ENCODE results near the gene HSD17B12.

Gene HSD17B12

GRCh38 chr11:43818220-43818619 lies 137.7 kb downstream of the HSD17B12 start:
- TF ChIP-seq ZFX (IDR thresholded peaks at IDR 0.05): no peak
- TF ChIP-seq, protein P1, sequence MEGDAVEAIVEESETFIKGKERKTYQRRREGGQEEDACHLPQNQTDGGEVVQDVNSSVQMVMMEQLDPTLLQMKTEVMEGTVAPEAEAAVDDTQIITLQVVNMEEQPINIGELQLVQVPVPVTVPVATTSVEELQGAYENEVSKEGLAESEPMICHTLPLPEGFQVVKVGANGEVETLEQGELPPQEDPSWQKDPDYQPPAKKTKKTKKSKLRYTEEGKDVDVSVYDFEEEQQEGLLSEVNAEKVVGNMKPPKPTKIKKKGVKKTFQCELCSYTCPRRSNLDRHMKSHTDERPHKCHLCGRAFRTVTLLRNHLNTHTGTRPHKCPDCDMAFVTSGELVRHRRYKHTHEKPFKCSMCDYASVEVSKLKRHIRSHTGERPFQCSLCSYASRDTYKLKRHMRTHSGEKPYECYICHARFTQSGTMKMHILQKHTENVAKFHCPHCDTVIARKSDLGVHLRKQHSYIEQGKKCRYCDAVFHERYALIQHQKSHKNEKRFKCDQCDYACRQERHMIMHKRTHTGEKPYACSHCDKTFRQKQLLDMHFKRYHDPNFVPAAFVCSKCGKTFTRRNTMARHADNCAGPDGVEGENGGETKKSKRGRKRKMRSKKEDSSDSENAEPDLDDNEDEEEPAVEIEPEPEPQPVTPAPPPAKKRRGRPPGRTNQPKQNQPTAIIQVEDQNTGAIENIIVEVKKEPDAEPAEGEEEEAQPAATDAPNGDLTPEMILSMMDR (conservative IDR thresholded peaks at IDR 0.05): no peak
- no peak overlapping the region for H3K27ac ChIP-seq

DNA sequence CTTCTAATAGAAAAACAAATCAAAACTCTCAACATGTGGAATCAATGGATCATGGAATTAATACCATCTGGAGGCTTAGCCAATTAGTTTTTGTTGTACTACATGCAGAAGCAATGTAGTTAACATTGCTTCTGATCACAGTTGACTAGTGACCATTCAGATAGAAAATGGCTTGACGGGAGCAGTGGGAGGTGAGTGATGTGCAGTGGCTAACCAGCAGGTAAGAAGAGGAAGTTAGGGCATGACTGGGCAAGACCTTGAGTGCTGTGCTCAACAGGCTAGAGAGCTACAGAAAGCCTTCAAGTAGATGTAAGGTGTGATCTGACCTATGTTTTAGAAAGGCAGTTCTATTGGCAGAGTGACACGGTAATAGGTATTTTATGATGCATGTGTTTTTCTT lies 139.4 kb downstream of the HSD17B12 start:
- no peak overlapping the region for H3K27ac ChIP-seq
- no peak for TF ChIP-seq ZFX (IDR thresholded peaks at IDR 0.05)
- TF ChIP-seq, protein P1 (conservative IDR thresholded peaks at IDR 0.05): no peak

- no peak overlapping the region for H3K27ac ChIP-seq
- TF ChIP-seq, protein P1 (conservative IDR thresholded peaks at IDR 0.05): no peak
- TF ChIP-seq ZFX (IDR thresholded peaks at IDR 0.05): no peak
Observed at GRCh38 chr11:43823316-43823715, 142.8 kb downstream of the HSD17B12 start.

GRCh38 chr11:43823851-43824250 lies 143.3 kb downstream of the HSD17B12 start:
- TF ChIP-seq ZFX (IDR thresholded peaks at IDR 0.05): no peak
- TF ChIP-seq, protein P1 (conservative IDR thresholded peaks at IDR 0.05): no peak
- H3K27ac ChIP-seq: no peak overlapping the region

- TF ChIP-seq, protein P1 (conservative IDR thresholded peaks at IDR 0.05): peak; percentile 92
- TF ChIP-seq ZFX (IDR thresholded peaks at IDR 0.05): no peak
- no peak overlapping the region for H3K27ac ChIP-seq
Observed at GRCh38 chr11:43825217-43825816, 144.8 kb downstream of the HSD17B12 start.

GRCh38 chr11:43830928-43831440 lies 150.4 kb downstream of the HSD17B12 start:
- H3K27ac ChIP-seq: no peak overlapping the region
- TF ChIP-seq ZFX (IDR thresholded peaks at IDR 0.05): no peak
- TF ChIP-seq, protein P1 (conservative IDR thresholded peaks at IDR 0.05): no peak

GRCh38 chr11:43832536-43832935 lies 152.0 kb downstream of the HSD17B12 start:
- no peak overlapping the region for H3K27ac ChIP-seq
- TF ChIP-seq, protein P1 (conservative IDR thresholded peaks at IDR 0.05): no peak
- TF ChIP-seq ZFX (IDR thresholded peaks at IDR 0.05): no peak

Data from C4-2B (cell line).